IPS-18a (cell line): ENCODE results near the gene POLDIP3.

ENCODE experiments used
- H3K27ac ChIP-seq: one replicate; pipeline ENCODE4 v1.5.1; 2013; ENCODE audit warnings: low read length
- H3K27me3 ChIP-seq: one replicate; pipeline ENCODE4 v1.6.1; 2013; ENCODE audit warnings: mild to moderate bottlenecking, low read length; ENCODE audit not compliant: control insufficient read depth, insufficient read depth
- H3K36me3 ChIP-seq: one replicate; pipeline ENCODE4 v1.6.1; 2013; ENCODE audit warnings: low read depth, low read length; ENCODE audit not compliant: control insufficient read depth
- H3K4me1 ChIP-seq: one replicate; pipeline ENCODE4 v1.6.1; 2013; ENCODE audit warnings: low read depth, low read length; ENCODE audit not compliant: control insufficient read depth
- H3K4me3 ChIP-seq: one replicate; pipeline ENCODE4 v1.5.1; 2013; ENCODE audit warnings: low read length
- H3K9ac ChIP-seq: one replicate; pipeline ENCODE4 v1.6.1; 2013; ENCODE audit warnings: mild to moderate bottlenecking, low read length, moderate library complexity
- H3K9me3 ChIP-seq: one replicate; pipeline ENCODE4 v1.6.1; 2013; ENCODE audit warnings: low read depth, low read length; ENCODE audit not compliant: control insufficient read depth

POLDIP3 gene

GRCh38 chr22:42636506-42636905, 21.8 kb upstream of the POLDIP3 start:
- no peaks in the 10 kb centered on the region for H3K9me3 ChIP-seq
- H3K4me1 ChIP-seq: no peaks in the 10 kb centered on the region
- no peak overlapping the region for H3K9ac ChIP-seq
- H3K36me3 ChIP-seq: peaks cover 15% of the 10 kb centered on the region
- H3K4me3 ChIP-seq: no peak overlapping the region
- no peaks in the 10 kb centered on the region for H3K27me3 ChIP-seq
- no peak overlapping the region for H3K27ac ChIP-seq

GRCh38 chr22:42635531-42635930, 20.8 kb upstream of the POLDIP3 start:
- no peaks in the 10 kb centered on the region for H3K27me3 ChIP-seq
- no peak overlapping the region for H3K4me3 ChIP-seq
- no peaks in the 10 kb centered on the region for H3K9me3 ChIP-seq
- H3K36me3 ChIP-seq: peaks cover 17% of the 10 kb centered on the region
- H3K4me1 ChIP-seq: no peaks in the 10 kb centered on the region
- H3K27ac ChIP-seq: no peak overlapping the region
- H3K9ac ChIP-seq: no peak overlapping the region

- no peaks in the 10 kb centered on the region for H3K4me1 ChIP-seq
- H3K27me3 ChIP-seq: no peaks in the 10 kb centered on the region
- H3K9ac ChIP-seq: no peak overlapping the region
- no peak overlapping the region for H3K4me3 ChIP-seq
- no peak overlapping the region for H3K27ac ChIP-seq
- H3K36me3 ChIP-seq: peaks cover 30% of the 10 kb centered on the region
- H3K9me3 ChIP-seq: no peaks in the 10 kb centered on the region
Measured at GRCh38 chr22:42633013-42633412, 18.3 kb upstream of the POLDIP3 start.

- H3K9ac ChIP-seq: no peak overlapping the region
- H3K4me1 ChIP-seq: no peaks in the 10 kb centered on the region
- peaks cover 39% of the 10 kb centered on the region for H3K36me3 ChIP-seq
- no peak overlapping the region for H3K4me3 ChIP-seq
- no peaks in the 10 kb centered on the region for H3K9me3 ChIP-seq
- no peak overlapping the region for H3K27ac ChIP-seq
- H3K27me3 ChIP-seq: no peaks in the 10 kb centered on the region
Measured at GRCh38 chr22:42632096-42632495, 17.4 kb upstream of the POLDIP3 start.

GRCh38 chr22:42630901-42631602, 16.4 kb upstream of the POLDIP3 start:
- peaks cover 42% of the 10 kb centered on the region for H3K36me3 ChIP-seq
- H3K9me3 ChIP-seq: no peaks in the 10 kb centered on the region
- no peaks in the 10 kb centered on the region for H3K4me1 ChIP-seq
- no peaks in the 10 kb centered on the region for H3K27me3 ChIP-seq
- no peak overlapping the region for H3K9ac ChIP-seq
- H3K4me3 ChIP-seq: no peak overlapping the region
- H3K27ac ChIP-seq: no peak overlapping the region

GRCh38 chr22:42630211-42630610, 15.5 kb upstream of the POLDIP3 start:
- Histone ChIP-seq H3K4me3 (no peak overlapping the region), H3K36me3 (peaks cover 36% of the 10 kb centered on the region), H3K9ac (no peak overlapping the region), H3K27ac (no peak overlapping the region), H3K4me1 (no peaks in the 10 kb centered on the region), H3K27me3 (no peaks in the 10 kb centered on the region), H3K9me3 (no peaks in the 10 kb centered on the region)

GRCh38 chr22:42627981-42628380, 13.3 kb upstream of the POLDIP3 start:
- Histone ChIP-seq H3K9me3 (no peaks in the 10 kb centered on the region), H3K4me1 (no peaks in the 10 kb centered on the region), H3K36me3 (peaks cover 37% of the 10 kb centered on the region), H3K27ac (no peak overlapping the region), H3K9ac (no peak overlapping the region), H3K4me3 (no peak overlapping the region), H3K27me3 (no peaks in the 10 kb centered on the region)

- no peak overlapping the region for H3K9ac ChIP-seq
Measured at GRCh38 chr22:42626951-42627625, 12.4 kb upstream of the POLDIP3 start.

GRCh38 chr22:42626431-42626830, 11.7 kb upstream of the POLDIP3 start:
- Histone ChIP-seq H3K27me3 (no peaks in the 10 kb centered on the region), H3K9me3 (no peaks in the 10 kb centered on the region), H3K36me3 (peaks cover 37% of the 10 kb centered on the region), H3K4me3 (no peak overlapping the region), H3K4me1 (no peaks in the 10 kb centered on the region), H3K9ac (no peak overlapping the region), H3K27ac (no peak overlapping the region)

More at GRCh38 chr22:42626951-42627625, 12.4 kb upstream of the POLDIP3 start:
- no peaks in the 10 kb centered on the region for H3K4me1 ChIP-seq
- no peak overlapping the region for H3K27ac ChIP-seq
- no peaks in the 10 kb centered on the region for H3K9me3 ChIP-seq
- H3K27me3 ChIP-seq: no peaks in the 10 kb centered on the region
- peaks cover 37% of the 10 kb centered on the region for H3K36me3 ChIP-seq
- H3K4me3 ChIP-seq: no peak overlapping the region

GRCh38 chr22:42625416-42625815, 10.7 kb upstream of the POLDIP3 start:
- no peaks in the 10 kb centered on the region for H3K27me3 ChIP-seq
- H3K27ac ChIP-seq: no peak overlapping the region
- no peak overlapping the region for H3K9ac ChIP-seq
- H3K36me3 ChIP-seq: peaks cover 33% of the 10 kb centered on the region
- no peaks in the 10 kb centered on the region for H3K9me3 ChIP-seq
- H3K4me1 ChIP-seq: no peaks in the 10 kb centered on the region
- no peak overlapping the region for H3K4me3 ChIP-seq

- no peaks in the 10 kb centered on the region for H3K27me3 ChIP-seq
- H3K4me3 ChIP-seq: no peak overlapping the region
- H3K9me3 ChIP-seq: no peaks in the 10 kb centered on the region
- no peaks in the 10 kb centered on the region for H3K4me1 ChIP-seq
- H3K9ac ChIP-seq: no peak overlapping the region
- H3K27ac ChIP-seq: no peak overlapping the region
- H3K36me3 ChIP-seq: peaks cover 28% of the 10 kb centered on the region
Measured at GRCh38 chr22:42624551-42625106, 9.9 kb upstream of the POLDIP3 start.
